Measurements from ENCODE around the gene ZBTB7B.
A peak's percentile ranks its signal among the peaks of the same experiment; 100 is the strongest.
"Not testable (repeated sequence)": the region's sequence is repeated elsewhere in the genome, so short reads cannot be mapped to it uniquely, and the experiment has no call there.

Gene ZBTB7B

GRCh38 chr1:154968731-154969130 lies 33.9 kb upstream of the ZBTB7B start:
- DNase-seq (ENCODE audit: low read depth, low spot score), result no peak

GRCh38 chr1:154969246-154969645 lies 33.4 kb upstream of the ZBTB7B start:
- DNase-seq (ENCODE audit: low read depth, low spot score), result no peak

GRCh38 chr1:154969860-154970452 lies 32.6 kb upstream of the ZBTB7B start:
- no peak for DNase-seq (ENCODE audit: low read depth, low spot score)

- no peak for DNase-seq (ENCODE audit: low read depth, low spot score)
Observed at GRCh38 chr1:154970631-154971340, 31.8 kb upstream of the ZBTB7B start, which contains the start of gene SHC1. SHC1 (minus strand) TSS chr1:154970747; CDS start chr1:154970526, 221 bp downstream.

GRCh38 chr1:154971341-154971998 lies 31.1 kb upstream of the ZBTB7B start:
- DNase-seq (ENCODE audit: low read depth, low spot score), result no peak

- no peak for DNase-seq (ENCODE audit: low read depth, low spot score)
Observed at GRCh38 chr1:154972213-154972516, 30.4 kb upstream of the ZBTB7B start.

GRCh38 chr1:154972517-154973343 lies 29.9 kb upstream of the ZBTB7B start:
- peak; percentile 98 for DNase-seq (ENCODE audit: low read depth, low spot score)

- peak; percentile 93 for DNase-seq (ENCODE audit: low read depth, low spot score)
Observed at GRCh38 chr1:154973344-154974101, 29.1 kb upstream of the ZBTB7B start.

GRCh38 chr1:154974102-154974807 lies 28.3 kb upstream of the ZBTB7B start, which contains the start of gene CKS1B:
CKS1B (plus strand) TSS chr1:154974681; CDS start chr1:154974746, 65 bp downstream.
- peak; percentile 100 for DNase-seq (ENCODE audit: low read depth, low spot score)

- no peak for DNase-seq (ENCODE audit: low read depth, low spot score)
Observed at GRCh38 chr1:154974808-154975408, 27.7 kb upstream of the ZBTB7B start.

GRCh38 chr1:154975409-154976059 lies 27.1 kb upstream of the ZBTB7B start:
- no peak for DNase-seq (ENCODE audit: low read depth, low spot score)

- not testable (repeated sequence) for DNase-seq (ENCODE audit: low read depth, low spot score)
Observed at GRCh38 chr1:154977762-154978161, 24.8 kb upstream of the ZBTB7B start.

GRCh38 chr1:154978360-154978759 lies 24.2 kb upstream of the ZBTB7B start:
- DNase-seq (ENCODE audit: low read depth, low spot score), result no peak

- DNase-seq (ENCODE audit: low read depth, low spot score), result no peak
Observed at GRCh38 chr1:154982341-154982740, 20.3 kb upstream of the ZBTB7B start.

- peak; percentile 100 for DNase-seq (ENCODE audit: low read depth, low spot score)
Observed at GRCh38 chr1:154982897-154983648, 19.5 kb upstream of the ZBTB7B start, which contains the start of gene FLAD1. FLAD1 (plus strand) TSS chr1:154983344; CDS start chr1:154983695, 351 bp downstream.

- DNase-seq (ENCODE audit: low read depth, low spot score), result no peak
Observed at GRCh38 chr1:154983776-154984466, 18.7 kb upstream of the ZBTB7B start.

- not testable (repeated sequence) for DNase-seq (ENCODE audit: low read depth, low spot score)
Observed at GRCh38 chr1:154986736-154987135, 15.9 kb upstream of the ZBTB7B start.

GRCh38 chr1:154987326-154987725 lies 15.3 kb upstream of the ZBTB7B start:
- DNase-seq (ENCODE audit: low read depth, low spot score), result no peak
